Measurements from ENCODE around the gene VMO1. TPM values are rescaled to one million over a fixed set of nuclear protein-coding genes. Genes with fewer than 3 reads are reported as not detected.

The VMO1 gene
- total and polyA plus RNA-seq, 9 of the 15 experiments (the other 6 are each of a cell fraction or from before 2014, with no cell fraction given) = 0.31 TPM; not detected in 8

- TF ChIP-seq ZBTB12 (CRISPR knock-in tag; IDR thresholded peaks at IDR 0.05) (0 out of 2 replicates have a peak, but pooled peaks have one; percentile 31), PREB (CRISPR knock-in tag; IDR thresholded peaks at IDR 0.05) (peak; percentile 81; the same call in 1 of the 2 replicates), WHSC1 (IDR thresholded peaks at IDR 0.05; ENCODE audit: low read length) (no peak), JUND (IDR thresholded peaks at IDR 0.05; ENCODE audit: borderline replicate concordance, low read depth, low read length) (peak; percentile 13; the same call in 1 of the 2 replicates), JUND (tag; IDR thresholded peaks at IDR 0.05; ENCODE audit: borderline replicate concordance, low read depth, low read length) (no peak; the same call in 2 of the 3 replicates), HMG20A (CRISPR knock-in tag; conservative IDR thresholded peaks at IDR 0.05) (no peak), RBBP5 (IDR thresholded peaks at IDR 0.05; ENCODE audit: borderline replicate concordance, insufficient read depth, low read length, poor library complexity, severe bottlenecking) (peak; percentile 80), E2F5 (CRISPR knock-in tag; IDR thresholded peaks at IDR 0.05) (peak; percentile 46; the same call in 1 of the 2 replicates), SRF (CRISPR knock-in tag; IDR thresholded peaks at IDR 0.05) (peak in 1 of 2 experiments; percentile 45; a peak in 2 of 4 replicates), ZNF780A (CRISPR knock-in tag; IDR thresholded peaks at IDR 0.05) (no peak), ZFPM2 (CRISPR knock-in tag; IDR thresholded peaks at IDR 0.05) (no peak), GATAD2A (IDR thresholded peaks at IDR 0.05) (0 out of 2 replicates have a peak, but pooled peaks have one; percentile 13), HMG20B (CRISPR knock-in tag; IDR thresholded peaks at IDR 0.05) (no peak), TAF1 (IDR thresholded peaks at IDR 0.05; ENCODE audit: control insufficient read depth, extremely low read depth, insufficient read depth, low read length, severe bottlenecking) (peak; percentile 12), POLR3A (IDR thresholded peaks at IDR 0.05; ENCODE audit: borderline replicate concordance, extremely low read depth, insufficient read depth, insufficient read length) (no peak), GABPB1 (CRISPR knock-in tag; IDR thresholded peaks at IDR 0.05) (peak; percentile 87), ZNF764 (CRISPR knock-in tag; IDR thresholded peaks at IDR 0.05; ENCODE audit: low read depth) (peak; percentile 75; the same call in 1 of the 2 replicates)
Observed at GRCh38 chr17:4789951-4790704, 4.0 kb upstream of the VMO1 start (continued).
